MCF 10A (cell line): Measurements from ENCODE around the gene CSNK1G2. TPM values are rescaled to one million over a fixed set of nuclear protein-coding genes. Genes with fewer than 3 reads are reported as not detected.

ENCODE experiments used
- BruUV-seq: library from RNA; stranded (reverse); fragments of 400-500 nt; replicated peaks from 2 replicates; lab custom pipeline; 2021; lab: Mats Ljungman, UMichigan
- CTCF ChIA-PET: fragments of 300-600 bp; sonication (Branson Sonifier 250); formaldehyde crosslinking; extraction: SDS; loops from one replicate; lab custom pipeline; 2021; ENCODE audit warnings: antibody characterized with exemption, inconsistent platforms; lab: Yijun Ruan, JAX
- POLR2A ChIA-PET: fragments of 300-600, 350-650 bp; sonication (Branson Sonifier 250); formaldehyde crosslinking; extraction: SDS; loops from one replicate; lab custom pipeline; 2020; ENCODE audit warnings: antibody characterized with exemption, inconsistent platforms; lab: Yijun Ruan, JAX
- DNase-seq: peaks from one replicate; pipeline ENCODE4 v3.0.0-alpha.2; 2018; ENCODE audit not compliant: unreplicated experiment
- H3K27ac Mint-ChIP-seq: one replicate; pipeline ENCODE4 v1.8.0; 2022; ENCODE audit warnings: mild to moderate bottlenecking, low read depth, mixed read lengths; ENCODE audit not compliant: unreplicated experiment
- H3K27me3 Mint-ChIP-seq: one replicate; pipeline ENCODE4 v1.8.0; 2022; ENCODE audit warnings: mixed read lengths; ENCODE audit not compliant: insufficient read depth, unreplicated experiment
- H3K36me3 Mint-ChIP-seq: one replicate; pipeline ENCODE4 v1.8.0; 2022; ENCODE audit warnings: mild to moderate bottlenecking, moderate library complexity, mixed read lengths; ENCODE audit not compliant: insufficient read depth, unreplicated experiment
- H3K4me1 Mint-ChIP-seq: one replicate; pipeline ENCODE4 v1.8.0; 2022; ENCODE audit warnings: mixed read lengths; ENCODE audit not compliant: insufficient read depth, unreplicated experiment
- H3K4me3 Mint-ChIP-seq: one replicate; pipeline ENCODE4 v1.8.0; 2022; ENCODE audit warnings: mild to moderate bottlenecking, moderate library complexity, mixed read lengths; ENCODE audit not compliant: unreplicated experiment
- H3K9me3 Mint-ChIP-seq: one replicate; pipeline ENCODE4 v1.8.0; 2022; ENCODE audit warnings: mixed read lengths; ENCODE audit not compliant: unreplicated experiment
- intact Hi-C: fragments of 100-400 bp; cut with micrococcal nuclease; formaldehyde crosslinking; loops from 2 replicates; pipeline ENCODE4 v1.14.1; 2022
- total RNA-seq: library from RNA; stranded (reverse); gene quantifications from 2 replicates; pipeline ENCODE4 v1.2.3, GENCODE V29; 2022
- TF ChIP-seq, protein P1 (sequence below): fragments of 200-600 bp; IDR thresholded peaks from one replicate; pipeline ENCODE4 v1.8.0; 2022; ENCODE audit warnings: antibody characterized with exemption, mild to moderate bottlenecking; ENCODE audit not compliant: unreplicated experiment

The CSNK1G2 gene
- total RNA-seq, 1 experiment from 2014 or later, result 48.5 TPM

DNA sequence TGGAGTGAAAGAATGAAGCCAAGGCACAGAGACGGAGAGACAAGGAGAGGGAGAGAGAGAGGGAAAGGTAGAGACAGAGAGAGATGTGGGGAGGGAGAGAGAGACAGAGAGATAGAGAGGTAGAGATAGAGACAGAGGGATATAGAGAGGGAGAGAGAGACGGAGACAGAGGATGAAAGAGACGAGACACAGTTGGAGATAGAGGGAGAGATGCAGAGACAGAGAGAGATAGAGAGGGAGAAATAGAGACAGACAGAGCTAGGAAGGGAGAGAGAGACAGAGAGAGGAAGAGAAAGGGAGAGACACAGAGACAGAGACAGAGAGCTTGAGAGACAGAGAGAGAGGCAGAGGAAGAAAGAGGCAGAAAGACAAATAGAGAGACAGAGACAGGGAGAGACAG lies 4.5 kb upstream of the CSNK1G2 start:
- intact Hi-C loops, result no loop called here
- ChIA-PET POLR2A (interaction anchor here (0.5 to 1.7 kb wide), 2 partner anchors 30 to 179 kb away, joined by 3 to 4 read pairs; no protein-coding TSS in a partner anchor), CTCF (interaction anchor here (0.8 kb wide), 1 partner anchor 32 kb away, joined by 3 read pairs; no protein-coding TSS in a partner anchor)
- no TSS peak for BruUV-seq
- Mint-ChIP-seq H3K4me3 (no peak overlapping the region), H3K9me3 (no peaks in the 10 kb centered on the region), H3K27ac (no peak overlapping the region), H3K27me3 (no peaks in the 10 kb centered on the region), H3K36me3 (peaks cover 4% of the 10 kb centered on the region), H3K4me1 (no peaks in the 10 kb centered on the region)
- TF ChIP-seq, protein P1, sequence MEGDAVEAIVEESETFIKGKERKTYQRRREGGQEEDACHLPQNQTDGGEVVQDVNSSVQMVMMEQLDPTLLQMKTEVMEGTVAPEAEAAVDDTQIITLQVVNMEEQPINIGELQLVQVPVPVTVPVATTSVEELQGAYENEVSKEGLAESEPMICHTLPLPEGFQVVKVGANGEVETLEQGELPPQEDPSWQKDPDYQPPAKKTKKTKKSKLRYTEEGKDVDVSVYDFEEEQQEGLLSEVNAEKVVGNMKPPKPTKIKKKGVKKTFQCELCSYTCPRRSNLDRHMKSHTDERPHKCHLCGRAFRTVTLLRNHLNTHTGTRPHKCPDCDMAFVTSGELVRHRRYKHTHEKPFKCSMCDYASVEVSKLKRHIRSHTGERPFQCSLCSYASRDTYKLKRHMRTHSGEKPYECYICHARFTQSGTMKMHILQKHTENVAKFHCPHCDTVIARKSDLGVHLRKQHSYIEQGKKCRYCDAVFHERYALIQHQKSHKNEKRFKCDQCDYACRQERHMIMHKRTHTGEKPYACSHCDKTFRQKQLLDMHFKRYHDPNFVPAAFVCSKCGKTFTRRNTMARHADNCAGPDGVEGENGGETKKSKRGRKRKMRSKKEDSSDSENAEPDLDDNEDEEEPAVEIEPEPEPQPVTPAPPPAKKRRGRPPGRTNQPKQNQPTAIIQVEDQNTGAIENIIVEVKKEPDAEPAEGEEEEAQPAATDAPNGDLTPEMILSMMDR, result no peak
- no peak for DNase-seq

DNA sequence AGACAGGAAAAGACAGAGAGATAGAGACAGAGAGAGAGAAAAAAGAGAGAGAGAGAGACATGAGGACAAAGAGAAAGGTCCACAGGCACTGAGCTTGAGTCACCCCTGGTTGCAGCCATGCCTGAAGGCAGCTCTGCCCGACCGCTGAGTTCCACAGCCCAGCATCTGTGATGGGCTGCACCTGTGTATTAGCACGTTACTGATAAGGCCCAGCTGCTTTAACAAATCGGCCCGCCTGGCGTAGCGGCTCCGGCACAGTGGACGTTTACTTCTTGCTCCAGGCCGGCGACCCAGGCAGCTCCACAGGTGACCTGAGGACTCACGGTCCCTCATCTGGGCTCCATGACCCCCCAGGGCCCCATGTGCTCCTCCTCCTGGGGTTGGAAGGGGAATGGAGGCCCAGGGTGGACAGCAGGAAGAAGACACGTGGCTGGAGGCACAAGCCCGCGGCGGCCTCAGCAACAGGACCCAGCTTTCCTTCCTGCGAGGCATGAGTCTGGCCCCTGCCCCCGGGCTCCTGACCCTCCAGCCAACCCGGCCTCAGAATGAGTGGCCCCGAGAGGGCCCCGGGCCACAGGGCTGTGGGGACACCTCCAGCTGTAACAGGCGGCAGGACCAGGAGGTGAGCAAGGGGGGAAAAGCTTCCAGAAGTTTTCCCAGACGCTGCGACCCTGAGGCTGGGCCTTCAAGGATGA lies 3.9 kb upstream of the CSNK1G2 start:
- DNase-seq, result no peak
- H3K36me3 Mint-ChIP-seq, result peaks cover 4% of the 10 kb centered on the region
- ChIA-PET CTCF (interaction anchor here (0.6 to 0.7 kb wide), 2 partner anchors 99 to 692 kb away, joined by 3 to 5 read pairs; no protein-coding TSS in a partner anchor), POLR2A (interaction anchor here (1.7 kb wide), 1 partner anchor 31 kb away, joined by 4 read pairs; no protein-coding TSS in a partner anchor)
- BruUV-seq, result no TSS peak
- intact Hi-C loops, result no loop called here
- H3K9me3 Mint-ChIP-seq, result no peaks in the 10 kb centered on the region
- TF ChIP-seq, protein P1, result no peak
- H3K27ac Mint-ChIP-seq, result no peak overlapping the region
- no peaks in the 10 kb centered on the region for H3K4me1 Mint-ChIP-seq
- no peaks in the 10 kb centered on the region for H3K27me3 Mint-ChIP-seq
- no peak overlapping the region for H3K4me3 Mint-ChIP-seq

GRCh38 chr19:1938071-1938470 lies 2.9 kb upstream of the CSNK1G2 start:
- Mint-ChIP-seq H3K4me1 (peaks cover 6% of the 10 kb centered on the region), H3K27ac (no peak overlapping the region), H3K36me3 (peaks cover 4% of the 10 kb centered on the region), H3K27me3 (no peaks in the 10 kb centered on the region), H3K9me3 (no peaks in the 10 kb centered on the region), H3K4me3 (no peak overlapping the region)
- BruUV-seq, result no TSS peak
- ChIA-PET POLR2A (no interaction called here), CTCF (no interaction called here)
- TF ChIP-seq, protein P1, result no peak
- no peak for DNase-seq
- intact Hi-C loops, result no loop called here

- H3K27me3 Mint-ChIP-seq, result no peaks in the 10 kb centered on the region
- TF ChIP-seq, protein P1, result no peak
- peak overlapping the region; percentile 83 for H3K4me3 Mint-ChIP-seq
- peak overlapping the region; percentile 75 for H3K27ac Mint-ChIP-seq
- no TSS peak for BruUV-seq
- no peaks in the 10 kb centered on the region for H3K9me3 Mint-ChIP-seq
- intact Hi-C loops, result no loop called here
- POLR2A ChIA-PET, result interaction anchor here (0.8 to 1.1 kb wide), 6 partner anchors 15 to 118 kb away, joined by 3 to 4 read pairs (median 4); no protein-coding TSS in a partner anchor
- H3K36me3 Mint-ChIP-seq, result no peaks in the 10 kb centered on the region
- peaks cover 12% of the 10 kb centered on the region for H3K4me1 Mint-ChIP-seq
- peak; percentile 78 for DNase-seq
- CTCF ChIA-PET, result interaction anchor here (0.5 to 1.3 kb wide), 5 partner anchors 12 to 351 kb away, joined by 3 to 5 read pairs (median 3); no protein-coding TSS in a partner anchor
Observed at GRCh38 chr19:1942078-1942933, 1.3 kb downstream of the CSNK1G2 start.
